RKO (cell line): Measurements from ENCODE around the gene SLC49A4.

Source experiments
- DNase-seq: peaks from one replicate; pipeline ENCODE4 v3.0.0-alpha.2; 2016; ENCODE audit warnings: low spot score

Gene SLC49A4

DNA sequence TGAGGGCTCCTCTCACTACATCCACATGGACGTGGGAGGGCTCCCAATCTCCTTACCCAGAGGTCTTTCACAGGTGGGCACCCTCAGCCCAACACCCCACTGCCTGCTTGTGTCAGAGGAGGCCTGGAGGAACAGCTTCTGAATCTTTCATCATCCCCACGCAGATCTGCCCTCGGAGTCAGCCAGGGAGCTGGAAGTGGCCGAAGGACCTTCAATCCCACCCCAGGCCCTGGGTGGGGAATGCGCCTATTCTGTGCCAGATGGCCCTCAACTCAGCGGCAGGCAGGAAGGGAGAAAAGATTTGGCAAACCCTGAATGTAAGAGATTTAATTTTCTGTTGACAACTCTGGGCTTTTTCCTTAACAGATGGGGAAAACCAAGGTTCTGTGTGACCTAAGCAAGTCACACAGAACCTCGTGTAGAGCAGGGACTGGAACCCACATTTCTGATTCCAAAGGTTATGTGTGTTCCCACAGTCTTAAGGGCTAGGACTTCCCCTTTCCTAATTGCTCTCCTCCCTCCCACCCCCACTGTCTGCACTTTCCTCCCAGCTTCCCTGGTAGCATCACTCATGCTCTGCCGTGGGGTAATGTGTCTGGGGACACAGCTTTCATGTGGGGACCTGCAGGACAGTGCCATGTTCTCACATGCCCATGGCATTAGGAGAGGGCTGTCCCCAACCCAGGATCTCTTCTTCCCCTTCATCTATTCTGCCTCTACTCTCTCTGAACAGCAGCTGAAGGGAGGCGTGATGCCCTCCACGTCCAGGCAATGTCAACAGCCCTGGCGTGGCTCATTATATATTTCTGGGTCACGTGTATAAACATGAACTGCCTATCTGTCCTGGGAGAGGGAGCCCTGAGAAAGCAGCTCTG lies 134.6 kb downstream of the SLC49A4 start:
- no peak for DNase-seq

DNA sequence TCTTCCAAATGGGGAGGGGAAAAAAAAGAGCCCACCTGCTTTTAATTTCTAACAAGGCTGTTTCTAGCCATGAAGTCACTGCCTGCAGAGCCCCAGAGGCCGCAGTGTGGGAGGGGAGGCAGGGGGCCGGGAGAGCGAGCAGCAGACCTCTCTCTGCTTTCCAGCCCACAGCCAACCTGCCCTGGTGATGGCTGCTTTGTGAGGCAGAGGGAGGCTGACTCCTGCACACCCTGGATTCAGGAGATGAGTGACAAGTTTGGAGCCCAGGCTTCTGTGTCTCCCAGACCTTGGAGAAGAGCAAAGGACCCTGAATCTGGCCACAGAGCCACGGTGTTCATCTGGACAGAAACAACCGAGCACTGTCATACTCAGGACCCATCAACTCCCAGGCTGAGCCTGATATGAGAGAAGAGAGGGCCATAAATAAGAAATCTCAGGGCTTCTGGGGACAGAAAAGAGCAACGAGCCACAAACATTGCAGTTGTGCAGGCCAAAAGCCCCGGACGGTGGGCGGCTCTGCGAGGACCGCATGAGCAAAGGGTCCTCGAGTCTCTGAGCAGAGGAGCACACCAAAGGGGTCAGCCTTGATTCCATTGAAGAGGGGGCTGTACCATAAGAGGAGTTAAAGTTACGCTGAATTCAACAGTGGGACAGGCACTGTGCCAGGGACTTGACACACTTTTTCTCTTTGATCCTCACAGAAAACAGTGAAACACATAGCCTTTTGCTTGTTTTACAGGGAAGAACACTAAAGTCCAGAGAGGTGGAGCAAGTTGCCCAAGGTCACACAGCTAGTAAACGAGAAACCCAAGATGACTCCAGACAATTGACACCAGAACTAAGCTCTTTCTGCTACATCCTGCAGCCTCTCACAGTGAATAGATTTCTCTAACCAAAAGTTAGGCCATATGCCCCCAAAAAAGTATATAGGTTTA lies 135.5 kb downstream of the SLC49A4 start:
- no peak for DNase-seq
